DLD1 (cell line): ENCODE measurements around the gene PLCD3.

Experiments used
- in situ Hi-C: cut with HindIII; loops from 2 replicates; pipeline ENCODE4 v1.10.0; 2017; ENCODE audit warnings: low sequenced_read_pairs

PLCD3 gene

GRCh38 chr17:45104907-45105624, 27.2 kb downstream of the PLCD3 start:
- in situ Hi-C loops: no loop called here

GRCh38 chr17:45104497-45104896, 27.8 kb downstream of the PLCD3 start:
- in situ Hi-C loops: no loop called here

- in situ Hi-C loops: no loop called here
These were observed 28.3 kb downstream of the PLCD3 start for GRCh38 chr17:45104029-45104428.

DNA sequence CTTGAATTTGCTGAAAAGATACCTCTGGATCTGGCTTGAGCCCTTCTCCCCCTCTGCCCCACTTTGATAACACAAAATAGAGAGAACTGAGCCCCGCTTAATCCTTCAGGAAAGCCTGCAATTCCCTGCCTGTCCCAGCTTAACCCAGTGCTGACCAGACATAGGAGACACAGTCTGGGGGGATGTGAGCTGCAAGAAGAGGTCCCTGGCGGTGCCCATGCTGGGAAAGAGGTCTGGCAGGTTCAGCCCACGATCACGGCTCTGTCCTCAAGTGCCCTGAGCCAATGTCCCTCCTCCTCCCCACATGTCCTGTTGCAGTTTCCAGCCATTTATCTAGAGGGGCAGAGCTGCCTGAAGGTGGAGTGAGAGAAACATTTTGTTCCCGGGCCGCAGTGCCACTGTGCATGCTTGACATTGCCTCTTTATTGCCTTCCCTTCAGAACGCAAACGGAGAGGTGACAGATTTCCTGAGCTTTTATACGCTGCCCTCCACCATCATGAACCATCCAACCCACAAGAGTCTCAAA, 29.0 kb downstream of the PLCD3 start:
- in situ Hi-C loops: no loop called here

GRCh38 chr17:45102856-45103255, 29.5 kb downstream of the PLCD3 start:
- in situ Hi-C loops: no loop called here

DNA sequence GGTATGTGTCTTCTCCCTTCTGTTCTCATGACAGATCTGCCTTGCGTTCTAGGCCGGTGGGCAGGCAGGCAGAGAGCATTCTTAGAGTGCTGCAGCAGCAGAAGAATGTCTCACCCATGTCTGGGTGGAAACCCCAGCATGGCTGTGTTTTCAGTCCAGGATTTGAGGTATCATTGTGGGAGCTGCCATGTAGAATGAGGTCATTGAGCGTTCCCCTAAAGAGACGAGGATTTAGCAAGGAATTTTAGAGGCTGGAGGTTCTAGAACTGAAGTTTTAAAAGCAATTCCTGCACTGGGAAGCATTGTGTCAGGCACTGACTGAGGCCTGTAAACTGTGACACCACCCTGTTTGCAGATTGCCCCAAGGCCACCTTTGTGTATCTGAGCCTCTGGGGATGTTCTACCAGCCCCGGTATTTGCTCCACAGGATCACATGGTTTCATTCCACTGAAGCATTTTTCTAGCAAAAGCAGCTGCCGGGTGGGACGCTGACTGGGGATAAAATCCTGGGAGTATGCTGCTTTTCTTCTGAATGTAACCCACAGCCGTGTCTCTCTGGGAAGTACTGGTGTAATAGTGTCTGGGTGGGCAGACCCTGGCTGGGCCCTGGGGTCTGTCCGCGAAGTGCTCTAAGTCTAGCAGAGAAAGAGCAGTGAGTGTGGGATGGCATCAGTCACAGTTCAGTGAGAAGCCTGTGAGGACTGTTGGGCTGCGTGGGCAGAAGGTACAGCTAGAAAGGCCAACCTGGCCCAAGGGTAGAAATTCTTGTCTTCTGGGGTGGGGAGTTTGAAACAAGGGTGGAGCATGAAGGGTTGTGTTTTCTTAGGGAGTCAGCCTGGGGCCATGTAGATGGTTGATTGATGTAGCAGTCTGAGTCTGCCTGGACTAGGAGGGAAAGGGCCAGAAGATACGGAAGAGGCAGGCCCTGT, 30.2 kb downstream of the PLCD3 start:
- in situ Hi-C loops: no loop called here

- in situ Hi-C loops: no loop called here
These were observed 30.8 kb downstream of the PLCD3 start for GRCh38 chr17:45101546-45101882.

- in situ Hi-C loops: no loop called here
These were observed 33.3 kb downstream of the PLCD3 start for GRCh38 chr17:45098869-45099616.

- in situ Hi-C loops: no loop called here
These were observed 34.0 kb downstream of the PLCD3 start for GRCh38 chr17:45098081-45098868.

GRCh38 chr17:45096926-45097325, 35.4 kb downstream of the PLCD3 start:
- in situ Hi-C loops: no loop called here

DNA sequence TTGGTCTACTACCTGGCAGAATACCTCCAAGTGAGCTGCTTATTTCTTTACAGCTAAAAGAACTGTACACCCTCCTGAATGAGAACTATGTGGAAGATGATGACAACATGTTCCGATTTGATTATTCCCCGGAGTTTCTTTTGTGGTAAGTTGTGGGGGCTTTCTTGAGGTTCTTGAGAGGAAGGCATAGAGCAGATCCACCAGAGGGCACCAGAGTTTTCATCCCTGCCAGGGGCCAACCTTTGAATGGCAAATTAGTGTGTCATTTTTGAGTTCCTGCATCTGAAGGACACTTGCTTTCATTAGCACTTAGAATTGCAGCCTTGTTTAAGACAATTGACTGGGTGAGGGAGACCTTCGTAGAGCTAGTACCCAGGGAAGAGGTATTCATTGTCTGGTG, 36.2 kb downstream of the PLCD3 start:
- in situ Hi-C loops: no loop called here

GRCh38 chr17:45093444-45094110, 38.7 kb downstream of the PLCD3 start:
- in situ Hi-C loops: no loop called here

DNA sequence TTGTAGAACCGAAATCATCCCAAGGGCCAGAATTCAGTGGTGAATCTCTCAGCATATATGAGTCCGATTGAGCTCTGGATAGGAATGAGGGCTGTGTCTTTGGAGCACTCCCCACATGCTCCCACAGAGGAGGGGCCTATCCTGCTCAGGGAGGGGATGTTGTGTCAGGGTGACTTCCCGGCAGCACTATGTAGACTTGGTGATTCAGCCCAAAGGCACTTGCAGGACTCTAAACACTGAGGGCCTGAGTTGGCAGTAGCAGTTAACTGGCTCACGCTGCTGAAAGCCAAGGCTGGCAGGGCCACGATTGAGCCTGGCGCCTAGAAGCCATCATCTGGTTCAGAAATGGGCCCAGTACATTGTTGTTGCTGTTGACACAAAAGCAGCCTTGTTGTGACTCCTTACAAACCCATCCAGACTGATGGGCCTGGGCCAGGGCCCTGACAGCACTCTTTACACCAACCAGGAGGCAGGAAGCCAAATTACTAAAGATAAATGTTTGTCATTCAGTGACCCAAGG, 39.3 kb downstream of the PLCD3 start:
- in situ Hi-C loops: no loop called here

DNA sequence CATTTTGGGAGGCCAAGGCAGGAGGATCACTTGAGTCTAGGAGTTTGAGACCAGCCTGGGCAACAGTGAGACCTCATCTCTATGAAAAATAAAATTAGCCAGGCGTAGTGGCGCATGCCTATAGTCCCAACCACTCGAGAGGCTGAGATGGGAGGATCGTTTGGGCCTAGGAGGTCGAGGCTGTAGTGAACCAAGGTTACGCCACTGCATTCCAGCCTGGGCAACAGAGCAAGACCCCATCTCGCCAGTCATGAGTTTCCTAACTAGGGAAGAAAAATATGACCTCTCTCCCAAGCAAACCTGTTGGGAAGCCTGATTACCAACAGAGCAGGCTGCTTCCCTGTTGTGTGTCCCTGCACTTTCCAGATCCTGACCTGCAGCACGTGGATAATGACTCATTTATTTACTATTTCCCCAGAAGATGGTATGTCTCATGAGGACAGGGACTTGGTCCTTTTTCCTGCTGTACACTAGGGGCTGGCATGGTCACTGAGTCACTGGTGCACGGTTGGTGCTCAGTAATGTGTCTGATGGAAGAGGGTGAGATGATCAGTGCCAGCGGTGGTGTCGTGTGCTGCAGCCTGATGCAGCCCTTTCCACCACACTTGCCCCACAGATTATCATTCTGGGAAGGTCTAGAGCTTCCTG, 40.4 kb downstream of the PLCD3 start:
- in situ Hi-C loops: no loop called here

GRCh38 chr17:45090711-45091110, 41.6 kb downstream of the PLCD3 start:
- in situ Hi-C loops: no loop called here

DNA sequence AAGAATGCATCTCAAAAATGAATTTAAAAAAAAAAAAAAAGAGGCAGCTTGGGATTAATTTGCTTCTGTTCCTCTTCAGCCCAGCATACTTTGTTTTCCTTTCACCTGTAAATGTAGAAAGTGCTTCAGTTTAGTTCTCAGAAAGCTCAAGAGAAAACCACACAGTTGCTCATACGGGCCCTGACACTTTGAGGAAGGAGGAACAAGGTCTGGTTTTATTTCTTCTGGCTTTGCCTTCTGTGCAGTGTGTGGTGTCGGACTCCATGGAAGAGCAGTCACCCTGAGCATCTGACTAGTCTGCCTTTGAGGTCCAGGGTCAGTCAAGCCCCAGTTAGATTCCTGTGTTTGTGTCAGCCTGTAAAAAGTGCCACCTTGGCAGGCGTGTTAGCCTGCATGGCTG, 43.6 kb downstream of the PLCD3 start:
- in situ Hi-C loops: no loop called here

DNA sequence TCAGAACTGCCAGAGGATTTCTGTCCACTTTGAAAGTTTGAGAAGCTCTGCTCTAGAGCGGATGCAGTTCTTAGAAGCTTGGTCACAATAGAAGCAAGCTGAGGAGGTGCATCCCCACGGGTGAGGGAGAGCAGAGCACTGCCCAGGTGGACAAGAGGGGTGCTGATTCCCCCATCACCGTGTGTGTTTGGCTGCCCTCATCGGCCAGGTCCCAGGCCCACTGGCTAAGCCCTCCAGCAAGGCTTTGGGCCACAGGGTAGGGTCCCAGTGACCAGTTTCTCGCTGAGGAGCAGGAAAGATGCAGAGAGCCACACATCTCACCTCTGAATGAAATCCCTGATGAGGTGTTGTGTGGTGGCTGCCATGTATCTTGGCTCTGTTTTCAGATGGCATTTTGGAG, 44.3 kb downstream of the PLCD3 start:
- in situ Hi-C loops: no loop called here

GRCh38 chr17:45087504-45087975, 44.8 kb downstream of the PLCD3 start:
- in situ Hi-C loops: no loop called here

GRCh38 chr17:45086865-45087503, 45.3 kb downstream of the PLCD3 start:
- in situ Hi-C loops: no loop called here
